GM19324 (cell line): ENCODE data around the gene FAM181A.
A peak's percentile ranks its signal among the peaks of the same experiment; 100 is the strongest.

Experiments
- ATAC-seq: cut with Tn5 transposase; IDR thresholded peaks from one replicate; pipeline ENCODE4 v1.9.1; 2021; ENCODE audit warnings: mild to moderate bottlenecking, moderate library complexity; ENCODE audit not compliant: unreplicated experiment, low FRiP score

Gene FAM181A

DNA sequence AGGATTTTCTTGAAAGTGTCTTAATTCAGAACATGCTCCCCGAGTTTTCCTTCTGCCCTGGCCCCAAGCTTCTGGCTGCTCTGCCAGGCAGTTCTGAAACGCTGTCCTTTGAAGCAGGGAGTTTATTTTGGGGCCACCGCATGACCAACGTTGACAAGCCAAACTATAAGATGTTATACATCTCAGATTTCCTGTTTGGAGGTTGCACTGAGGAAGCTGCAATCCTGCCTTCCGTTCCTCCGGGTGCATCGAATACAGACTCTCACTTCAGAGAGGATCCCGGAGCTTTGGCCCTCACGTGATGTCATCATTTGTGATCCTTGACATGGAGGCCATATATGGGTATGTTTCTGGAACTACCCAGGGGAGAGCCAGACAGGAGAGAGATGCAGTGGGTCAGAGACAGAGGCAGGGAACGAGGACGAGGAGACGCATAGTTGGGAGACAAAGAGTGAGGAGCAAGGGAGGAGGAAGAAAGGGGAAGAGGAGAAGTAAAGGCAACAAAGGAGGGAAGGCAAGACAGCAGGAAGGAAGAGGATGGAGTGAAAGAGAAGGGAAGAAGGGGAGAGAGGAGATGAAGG is 49.4 kb downstream of the FAM181A start, which contains the start of gene ASB2:
Gene ASB2 (minus strand): TSS at position 94 of the 581 bp plus-strand sequence. CDS start 12,031 bp downstream, outside the sequence.
- ATAC-seq, result peak; percentile 9

DNA sequence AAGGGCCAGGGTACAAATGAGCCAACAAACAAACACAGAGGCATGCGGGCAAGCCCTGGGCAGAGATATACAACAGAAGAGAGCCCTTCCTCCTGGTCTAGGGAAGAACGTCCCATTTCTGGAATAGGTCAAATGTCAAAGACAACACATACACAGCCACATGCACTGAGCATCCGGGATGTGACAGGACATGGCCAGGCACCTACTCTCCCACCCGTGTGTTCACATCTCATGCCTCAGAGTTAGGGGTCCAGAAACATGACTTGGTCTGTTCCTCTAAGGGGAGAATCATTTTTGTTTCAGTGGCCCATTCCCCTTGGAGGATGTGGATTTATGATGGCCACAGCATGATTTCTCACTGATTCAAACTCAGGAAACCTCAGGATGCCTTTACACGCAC is 50.0 kb downstream of the FAM181A start:
- no peak for ATAC-seq

DNA sequence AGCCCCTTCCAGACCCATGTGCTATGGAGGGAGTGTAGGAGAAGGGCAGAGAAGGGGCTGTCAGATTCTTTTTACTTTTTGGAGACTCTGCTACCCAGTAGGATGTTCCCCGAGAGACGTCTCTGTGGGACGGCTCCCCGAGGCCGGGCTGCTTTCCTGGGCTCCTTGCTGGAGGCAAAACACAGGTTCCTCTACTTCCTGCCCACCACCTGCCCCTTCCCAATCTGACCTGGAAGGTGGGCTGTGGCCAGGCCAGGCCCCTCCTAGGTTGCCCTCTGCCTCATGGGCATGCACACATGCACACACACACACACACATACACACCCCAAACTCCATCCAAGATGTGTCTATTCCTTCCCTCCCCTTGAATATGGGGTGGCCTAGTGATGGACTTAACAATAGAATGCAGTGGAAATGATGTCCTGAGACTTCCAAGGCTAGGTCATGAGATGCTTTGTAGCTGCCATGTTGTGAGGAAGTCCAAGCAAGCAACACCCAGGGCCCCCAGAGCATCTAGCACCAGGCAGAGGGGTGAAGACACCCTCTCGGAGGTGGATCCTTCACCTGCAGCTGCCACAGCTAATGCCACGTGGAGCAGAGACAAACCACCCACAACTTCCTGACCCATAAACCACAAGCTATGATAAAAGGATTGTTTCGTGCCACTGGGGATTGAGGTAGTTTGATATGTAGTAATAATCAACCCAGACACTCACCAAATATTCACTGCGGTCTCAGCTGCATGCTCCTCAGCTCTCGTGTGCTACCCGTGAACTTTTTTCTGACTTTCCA is 50.8 kb downstream of the FAM181A start:
- peak; percentile 51 for ATAC-seq

DNA sequence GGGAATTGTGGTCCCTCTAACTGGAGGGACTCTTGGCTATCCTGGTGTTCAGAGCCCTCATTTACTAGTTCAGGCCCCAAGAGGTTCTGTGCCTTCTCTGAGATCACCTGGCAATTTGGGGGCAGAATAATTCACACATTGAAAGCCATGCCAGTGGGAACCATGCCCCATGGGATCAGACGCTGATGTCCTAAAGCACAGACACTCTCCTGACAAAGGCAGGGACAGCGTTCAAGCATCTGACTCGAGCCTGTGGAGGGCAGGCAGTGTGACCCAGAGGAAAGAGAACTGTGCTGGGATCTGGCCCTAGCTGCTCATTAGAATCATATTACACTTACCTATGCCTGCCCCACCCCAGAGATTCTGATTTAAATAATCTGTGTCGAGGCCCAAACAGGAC is 51.6 kb downstream of the FAM181A start:
- ATAC-seq, result no peak
